ENCODE results near the gene TMEM94. TPM values are rescaled to one million over a fixed set of nuclear protein-coding genes. Genes with fewer than 3 reads are reported as not detected.

The TMEM94 gene
- total RNA-seq, 1 experiment from 2014 or later: 63.4 TPM

DNA sequence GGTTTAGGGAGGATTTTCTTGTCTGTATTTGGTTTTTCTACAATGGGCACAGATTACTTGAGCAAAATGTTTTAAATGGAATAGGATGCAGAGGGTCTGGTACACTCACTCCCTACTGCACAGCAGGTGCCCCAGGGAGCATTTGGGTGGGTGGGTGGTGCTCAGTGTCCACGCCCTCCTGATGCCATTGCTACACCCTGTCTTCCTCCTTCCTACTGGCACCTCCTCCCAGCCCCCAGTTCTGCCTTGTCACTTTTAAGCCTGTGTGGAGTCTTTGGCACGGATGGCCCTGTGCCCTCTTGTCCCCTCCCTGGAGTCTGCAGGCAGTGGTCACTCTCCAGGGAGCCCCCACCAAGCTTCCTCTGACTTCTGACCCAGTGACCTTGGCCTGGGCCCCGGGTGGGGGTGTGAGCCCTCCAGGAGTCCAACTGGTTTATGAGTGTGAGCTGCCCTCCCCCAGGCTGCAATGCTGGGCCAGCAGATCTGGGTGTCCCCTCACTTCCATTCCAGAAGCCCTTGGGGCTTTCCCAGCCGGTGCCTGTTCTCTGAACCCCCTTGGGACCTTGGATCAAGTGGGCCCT, 84.6 kb downstream of the TMEM94 start:
- H3K4me3 Mint-ChIP-seq (ENCODE audit: low read depth, unreplicated experiment): no peak overlapping the region
- CTCF ChIA-PET: no interaction called here
- H3K4me1 Mint-ChIP-seq (ENCODE audit: low read depth, unreplicated experiment): peaks cover 46% of the 10 kb centered on the region
- DNase-seq: no peak
- H3K27ac Mint-ChIP-seq (ENCODE audit: unreplicated experiment): no peak overlapping the region
- no peaks in the 10 kb centered on the region for H3K27me3 Mint-ChIP-seq (ENCODE audit: unreplicated experiment)
- peaks cover 63% of the 10 kb centered on the region for H3K36me3 Mint-ChIP-seq (ENCODE audit: insufficient read depth, unreplicated experiment)
- no TSS peak for BruUV-seq (replicated peaks)
- intact Hi-C loops (cut with micrococcal nuclease; ENCODE audit: unreplicated experiment): no loop called here
- TF ChIP-seq, protein P1, sequence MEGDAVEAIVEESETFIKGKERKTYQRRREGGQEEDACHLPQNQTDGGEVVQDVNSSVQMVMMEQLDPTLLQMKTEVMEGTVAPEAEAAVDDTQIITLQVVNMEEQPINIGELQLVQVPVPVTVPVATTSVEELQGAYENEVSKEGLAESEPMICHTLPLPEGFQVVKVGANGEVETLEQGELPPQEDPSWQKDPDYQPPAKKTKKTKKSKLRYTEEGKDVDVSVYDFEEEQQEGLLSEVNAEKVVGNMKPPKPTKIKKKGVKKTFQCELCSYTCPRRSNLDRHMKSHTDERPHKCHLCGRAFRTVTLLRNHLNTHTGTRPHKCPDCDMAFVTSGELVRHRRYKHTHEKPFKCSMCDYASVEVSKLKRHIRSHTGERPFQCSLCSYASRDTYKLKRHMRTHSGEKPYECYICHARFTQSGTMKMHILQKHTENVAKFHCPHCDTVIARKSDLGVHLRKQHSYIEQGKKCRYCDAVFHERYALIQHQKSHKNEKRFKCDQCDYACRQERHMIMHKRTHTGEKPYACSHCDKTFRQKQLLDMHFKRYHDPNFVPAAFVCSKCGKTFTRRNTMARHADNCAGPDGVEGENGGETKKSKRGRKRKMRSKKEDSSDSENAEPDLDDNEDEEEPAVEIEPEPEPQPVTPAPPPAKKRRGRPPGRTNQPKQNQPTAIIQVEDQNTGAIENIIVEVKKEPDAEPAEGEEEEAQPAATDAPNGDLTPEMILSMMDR (IDR thresholded peaks at IDR 0.05; ENCODE audit: unreplicated experiment): no peak
- no peaks in the 10 kb centered on the region for H3K9me3 Mint-ChIP-seq (ENCODE audit: low read depth, unreplicated experiment)

DNA sequence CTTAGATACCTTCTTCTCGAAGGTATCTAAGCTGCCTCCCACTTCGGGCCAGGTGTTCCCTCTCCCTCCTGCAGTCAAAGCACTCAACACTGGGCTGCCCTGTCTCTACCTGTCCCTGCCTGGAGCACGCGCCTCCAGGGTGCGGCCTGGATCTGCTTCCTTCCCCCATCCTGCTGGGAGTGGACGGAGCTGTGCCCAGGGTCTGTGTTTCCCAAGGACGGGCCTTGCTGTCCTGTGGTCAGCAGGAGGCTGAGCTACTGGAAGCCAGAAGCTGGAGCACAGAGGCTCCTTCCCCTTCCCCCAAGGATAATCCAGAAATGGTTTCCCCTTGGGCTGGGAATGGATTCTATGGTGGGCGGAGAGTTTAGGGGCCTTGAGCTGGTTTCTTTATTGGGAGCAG, 85.8 kb downstream of the TMEM94 start:
- no peaks in the 10 kb centered on the region for H3K27me3 Mint-ChIP-seq (ENCODE audit: unreplicated experiment)
- CTCF ChIA-PET: interaction anchor here (0.8 to 1.4 kb wide), 3 partner anchors 16 to 59 kb away, joined by 3 to 8 read pairs (median 4); no protein-coding TSS in a partner anchor
- H3K9me3 Mint-ChIP-seq (ENCODE audit: low read depth, unreplicated experiment): no peaks in the 10 kb centered on the region
- no peak for DNase-seq
- intact Hi-C loops (cut with micrococcal nuclease; ENCODE audit: unreplicated experiment): no loop called here
- peak overlapping the region; percentile 45 for H3K27ac Mint-ChIP-seq (ENCODE audit: unreplicated experiment)
- H3K4me3 Mint-ChIP-seq (ENCODE audit: low read depth, unreplicated experiment): peak overlapping the region; percentile 35
- no TSS peak for BruUV-seq (replicated peaks)
- TF ChIP-seq, protein P1 (IDR thresholded peaks at IDR 0.05; ENCODE audit: unreplicated experiment): no peak
- H3K36me3 Mint-ChIP-seq (ENCODE audit: insufficient read depth, unreplicated experiment): peaks cover 65% of the 10 kb centered on the region
- peaks cover 52% of the 10 kb centered on the region for H3K4me1 Mint-ChIP-seq (ENCODE audit: low read depth, unreplicated experiment)

DNA sequence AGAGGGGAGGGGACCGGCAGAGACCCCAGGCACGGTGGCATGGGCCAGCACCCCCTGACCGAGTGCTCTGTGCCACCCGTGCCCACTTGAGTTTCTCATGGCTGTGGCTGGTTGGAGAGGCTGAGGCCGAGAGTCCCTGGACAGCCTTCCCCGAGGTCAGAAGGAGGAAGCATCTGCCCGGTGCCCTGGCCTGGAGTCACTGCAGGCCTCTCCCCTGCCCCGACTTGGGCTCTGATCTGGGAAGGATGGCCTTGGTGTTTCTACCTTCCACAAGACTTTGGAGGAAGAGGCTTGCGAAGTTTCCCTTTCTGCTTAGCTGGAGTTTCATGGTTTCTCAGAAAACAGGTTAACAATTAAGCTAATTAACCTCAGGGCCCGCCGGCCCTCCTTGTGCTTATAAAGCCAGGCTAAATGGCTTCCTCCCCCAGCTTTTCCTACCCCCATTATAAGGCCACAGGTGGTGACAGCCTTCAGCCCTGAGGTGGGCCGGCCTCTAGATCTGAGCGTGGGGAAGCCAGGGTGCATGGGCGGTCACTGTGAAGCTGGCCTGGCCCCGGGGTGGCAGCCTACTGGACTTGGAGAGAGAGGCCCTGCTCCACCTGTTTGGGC, 86.4 kb downstream of the TMEM94 start:
- Mint-ChIP-seq H3K27me3 (ENCODE audit: unreplicated experiment) (no peaks in the 10 kb centered on the region), H3K27ac (ENCODE audit: unreplicated experiment) (peak overlapping the region; percentile 45), H3K36me3 (ENCODE audit: insufficient read depth, unreplicated experiment) (peaks cover 71% of the 10 kb centered on the region), H3K4me1 (ENCODE audit: low read depth, unreplicated experiment) (peaks cover 58% of the 10 kb centered on the region), H3K4me3 (ENCODE audit: low read depth, unreplicated experiment) (peak overlapping the region; percentile 35), H3K9me3 (ENCODE audit: low read depth, unreplicated experiment) (no peaks in the 10 kb centered on the region)
- BruUV-seq (replicated peaks): no TSS peak
- DNase-seq: no peak
- TF ChIP-seq, protein P1 (IDR thresholded peaks at IDR 0.05; ENCODE audit: unreplicated experiment): no peak
- CTCF ChIA-PET: interaction anchor here (0.8 to 1.4 kb wide), 3 partner anchors 16 to 59 kb away, joined by 3 to 8 read pairs (median 4); no protein-coding TSS in a partner anchor
- intact Hi-C loops (cut with micrococcal nuclease; ENCODE audit: unreplicated experiment): no loop called here

DNA sequence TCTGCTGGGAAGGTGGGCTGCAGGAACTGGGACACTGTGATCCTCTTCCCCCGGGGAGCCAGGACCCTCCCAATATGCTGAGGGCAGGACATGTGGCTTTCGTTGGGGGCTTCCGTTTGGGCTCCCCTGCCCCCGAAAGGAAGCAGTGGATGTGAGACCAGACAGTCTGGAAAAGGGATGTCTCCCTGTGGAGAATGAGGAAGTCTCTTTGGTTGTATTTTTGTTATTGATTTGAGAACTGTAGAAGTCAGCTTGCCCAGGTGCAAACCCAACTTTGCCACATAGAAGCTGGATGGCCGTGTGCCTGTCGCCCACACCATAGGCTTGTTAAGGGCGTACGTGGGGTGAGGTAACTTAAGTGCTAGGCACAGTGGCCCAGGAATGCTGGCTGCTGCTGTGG, 87.8 kb downstream of the TMEM94 start:
- intact Hi-C loops (cut with micrococcal nuclease; ENCODE audit: unreplicated experiment): no loop called here
- no TSS peak for BruUV-seq (replicated peaks)

More for the DNA sequence above, 87.8 kb downstream of the TMEM94 start:
- Mint-ChIP-seq H3K36me3 (ENCODE audit: insufficient read depth, unreplicated experiment) (peaks cover 71% of the 10 kb centered on the region), H3K4me3 (ENCODE audit: low read depth, unreplicated experiment) (no peak overlapping the region), H3K4me1 (ENCODE audit: low read depth, unreplicated experiment) (peaks cover 61% of the 10 kb centered on the region), H3K27ac (ENCODE audit: unreplicated experiment) (no peak overlapping the region), H3K9me3 (ENCODE audit: low read depth, unreplicated experiment) (no peaks in the 10 kb centered on the region), H3K27me3 (ENCODE audit: unreplicated experiment) (no peaks in the 10 kb centered on the region)
- CTCF ChIA-PET: no interaction called here
- DNase-seq: no peak
- TF ChIP-seq, protein P1 (IDR thresholded peaks at IDR 0.05; ENCODE audit: unreplicated experiment): no peak
